HepG2 (cell line): Measurements from ENCODE around the gene MPI. TPM values are rescaled to one million over a fixed set of nuclear protein-coding genes. Genes with fewer than 3 reads are reported as not detected.

ENCODE experiments used
- AKAP8 ChIP-seq: sonication (generic); formaldehyde crosslinking; IDR thresholded peaks from 2 replicates; pipeline ENCODE4 v1.5.1; 2020; ENCODE audit warnings: mild to moderate bottlenecking, missing genetic modification reagents
- GATA4 ChIP-seq: sonication (generic); IDR thresholded peaks from 2 replicates; pipeline ENCODE4 v1.6.1; 2016; ENCODE audit warnings: antibody characterized with exemption, low read depth, borderline replicate concordance
- MIER2 ChIP-seq: IDR thresholded peaks from 2 replicates; pipeline ENCODE4 v1.6.1; 2016; ENCODE audit warnings: missing biosample characterization, missing genetic modification reagents
- MYC ChIP-seq: sonication (generic); formaldehyde crosslinking; IDR thresholded peaks from 2 replicates; pipeline ENCODE4 v1.9.0; 2021; ENCODE audit warnings: missing genetic modification reagents, borderline replicate concordance
- NR1H2 ChIP-seq: sonication (generic); formaldehyde crosslinking; IDR thresholded peaks from 2 replicates; pipeline ENCODE4 v1.8.1; 2022; ENCODE audit warnings: low read depth, missing genetic modification reagents, borderline replicate concordance
- NR2F2 ChIP-seq: IDR thresholded peaks from 2 replicates; pipeline ENCODE4 v1.6.1; 2012; ENCODE audit warnings: low read depth, inconsistent platforms, borderline replicate concordance
- RBAK ChIP-seq: sonication (generic); formaldehyde crosslinking; IDR thresholded peaks from 2 replicates; pipeline ENCODE4 v1.5.1; 2020; ENCODE audit warnings: mild to moderate bottlenecking, missing genetic modification reagents
- RFX1 ChIP-seq: fragments of 450-650 bp; IDR thresholded peaks from 2 replicates; pipeline ENCODE4 v1.6.1; 2017
- SRF ChIP-seq: IDR thresholded peaks from 2 replicates; pipeline ENCODE4 v1.6.1; 2011; ENCODE audit warnings: mild to moderate bottlenecking, low read depth, low read length, moderate library complexity
- ZBTB20 ChIP-seq: sonication (generic); formaldehyde crosslinking; IDR thresholded peaks from 2 replicates; pipeline ENCODE4 v1.8.1; 2023; ENCODE audit warnings: missing genetic modification reagents, low read depth, mild to moderate bottlenecking, borderline replicate concordance
- ZNF263 ChIP-seq: sonication (generic); formaldehyde crosslinking; IDR thresholded peaks from 2 replicates; pipeline ENCODE4 v1.4.0; 2020; ENCODE audit warnings: missing genetic modification reagents
- polyA plus RNA-seq, 8 experiments: library from polyadenylated mRNA; depleted of rRNA in 3 of 8; stranded (reverse) in 7 of 8; unstranded in 1 of 8; fragments of >200 nt; fragmentation: Illumina TruSeq in 4 of 8; extraction: Trizol in 4 of 8; gene quantifications; 2 replicates each; pipeline versions ENCODE4 v1.2.1 to v1.2.3, GENCODE V29; 2011 to 2016; ENCODE audit warnings: low read depth in 4 of 8, missing spikeins in 1 of 8, mixed read lengths in 1 of 8; ENCODE audit not compliant: insufficient read depth in 1 of 8
- total RNA-seq, 5 experiments: library from RNA; depleted of rRNA; stranded (reverse); fragments of >200 nt; fragmentation: Illumina TruSeq; extraction: Trizol; gene quantifications; 2 replicates each; pipeline ENCODE4 v1.2.3, GENCODE V29; 2016; ENCODE audit warnings: low read depth in 1 of 5
- TF ChIP-seq, protein P1 (sequence below): sonication (generic); formaldehyde crosslinking; IDR thresholded peaks from 2 replicates; pipeline ENCODE4 v1.4.0; 2020; ENCODE audit warnings: missing genetic modification reagents, borderline replicate concordance
- TF ChIP-seq, protein P2 (sequence below): IDR thresholded peaks from 2 replicates; pipeline ENCODE4 v1.4.0; 2020; ENCODE audit warnings: mild to moderate bottlenecking, missing genetic modification reagents
- TF ChIP-seq, protein P3 (sequence below): sonication (generic); formaldehyde crosslinking; IDR thresholded peaks from 2 replicates; pipeline ENCODE4 v1.4.0; 2020; ENCODE audit warnings: missing genetic modification reagents
- TF ChIP-seq, protein P4 (sequence below): sonication (generic); formaldehyde crosslinking; IDR thresholded peaks from 2 replicates; pipeline ENCODE4 v1.4.0; 2020; ENCODE audit warnings: mild to moderate bottlenecking, missing genetic modification reagents

The MPI gene
- total and polyA plus RNA-seq, 2 of the 13 experiments (the other 11 are each of a cell fraction or from before 2014, with no cell fraction given): 36.9 to 63.5 TPM

DNA sequence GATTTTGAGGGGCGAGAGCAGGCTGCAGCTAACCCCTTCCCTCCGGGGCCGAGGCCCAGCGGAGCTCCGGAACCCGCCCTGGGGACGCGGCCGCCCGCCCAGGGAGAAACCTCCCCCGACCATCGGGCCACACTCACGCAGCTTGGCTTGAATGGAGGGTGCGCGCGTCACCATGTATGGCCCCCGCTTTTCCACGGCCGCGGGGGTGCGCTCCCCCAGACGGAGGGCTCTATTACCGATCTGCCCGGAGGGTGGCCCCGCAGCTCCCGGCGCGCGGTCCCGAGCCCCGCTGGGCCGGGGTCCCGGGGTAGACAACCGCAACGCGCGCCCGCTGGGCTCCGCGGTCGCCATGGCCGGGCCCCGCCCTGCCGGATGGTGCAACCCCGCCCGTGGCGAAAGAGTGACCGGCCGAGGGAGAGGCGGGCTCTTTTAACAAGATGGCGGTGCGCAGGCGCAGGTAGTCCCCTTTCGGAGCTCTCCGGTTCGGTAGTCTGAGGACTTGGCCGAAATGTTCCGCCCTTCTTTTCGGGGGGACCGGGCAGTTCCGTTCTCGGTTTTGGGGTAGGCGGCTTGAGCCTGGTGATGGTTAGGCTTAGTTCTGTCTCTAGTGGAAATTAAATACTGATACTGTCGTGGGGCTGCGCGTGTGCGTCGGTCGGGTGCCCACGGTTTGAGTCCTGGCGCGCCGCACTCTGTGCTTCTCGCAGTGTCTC is 16.8 kb downstream of the MPI start, which contains the start of gene FAM219B (continued):
- TF ChIP-seq, protein P1, sequence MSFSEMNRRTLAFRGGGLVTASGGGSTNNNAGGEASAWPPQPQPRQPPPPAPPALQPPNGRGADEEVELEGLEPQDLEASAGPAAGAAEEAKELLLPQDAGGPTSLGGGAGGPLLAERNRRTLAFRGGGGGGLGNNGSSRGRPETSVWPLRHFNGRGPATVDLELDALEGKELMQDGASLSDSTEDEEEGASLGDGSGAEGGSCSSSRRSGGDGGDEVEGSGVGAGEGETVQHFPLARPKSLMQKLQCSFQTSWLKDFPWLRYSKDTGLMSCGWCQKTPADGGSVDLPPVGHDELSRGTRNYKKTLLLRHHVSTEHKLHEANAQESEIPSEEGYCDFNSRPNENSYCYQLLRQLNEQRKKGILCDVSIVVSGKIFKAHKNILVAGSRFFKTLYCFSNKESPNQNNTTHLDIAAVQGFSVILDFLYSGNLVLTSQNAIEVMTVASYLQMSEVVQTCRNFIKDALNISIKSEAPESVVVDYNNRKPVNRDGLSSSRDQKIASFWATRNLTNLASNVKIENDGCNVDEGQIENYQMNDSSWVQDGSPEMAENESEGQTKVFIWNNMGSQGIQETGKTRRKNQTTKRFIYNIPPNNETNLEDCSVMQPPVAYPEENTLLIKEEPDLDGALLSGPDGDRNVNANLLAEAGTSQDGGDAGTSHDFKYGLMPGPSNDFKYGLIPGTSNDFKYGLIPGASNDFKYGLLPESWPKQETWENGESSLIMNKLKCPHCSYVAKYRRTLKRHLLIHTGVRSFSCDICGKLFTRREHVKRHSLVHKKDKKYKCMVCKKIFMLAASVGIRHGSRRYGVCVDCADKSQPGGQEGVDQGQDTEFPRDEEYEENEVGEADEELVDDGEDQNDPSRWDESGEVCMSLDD (CRISPR knock-in tag): peak; percentile 7; the same call in 1 of the 2 replicates
- TF ChIP-seq AKAP8 (CRISPR knock-in tag) (no peak), MYC (CRISPR knock-in tag) (peak; percentile 50; the same call in 1 of the 2 replicates), SRF (no peak), GATA4 (peak; percentile 56; the same call in 1 of the 2 replicates), NR2F2 (no peak), ZBTB20 (CRISPR knock-in tag) (peak; percentile 55), MIER2 (CRISPR knock-in tag) (no peak), NR1H2 (CRISPR knock-in tag) (no peak), RBAK (CRISPR knock-in tag) (no peak), RFX1 (no peak), ZNF263 (CRISPR knock-in tag) (peak; percentile 18; the same call in 1 of the 2 replicates)
- TF ChIP-seq, protein P2, sequence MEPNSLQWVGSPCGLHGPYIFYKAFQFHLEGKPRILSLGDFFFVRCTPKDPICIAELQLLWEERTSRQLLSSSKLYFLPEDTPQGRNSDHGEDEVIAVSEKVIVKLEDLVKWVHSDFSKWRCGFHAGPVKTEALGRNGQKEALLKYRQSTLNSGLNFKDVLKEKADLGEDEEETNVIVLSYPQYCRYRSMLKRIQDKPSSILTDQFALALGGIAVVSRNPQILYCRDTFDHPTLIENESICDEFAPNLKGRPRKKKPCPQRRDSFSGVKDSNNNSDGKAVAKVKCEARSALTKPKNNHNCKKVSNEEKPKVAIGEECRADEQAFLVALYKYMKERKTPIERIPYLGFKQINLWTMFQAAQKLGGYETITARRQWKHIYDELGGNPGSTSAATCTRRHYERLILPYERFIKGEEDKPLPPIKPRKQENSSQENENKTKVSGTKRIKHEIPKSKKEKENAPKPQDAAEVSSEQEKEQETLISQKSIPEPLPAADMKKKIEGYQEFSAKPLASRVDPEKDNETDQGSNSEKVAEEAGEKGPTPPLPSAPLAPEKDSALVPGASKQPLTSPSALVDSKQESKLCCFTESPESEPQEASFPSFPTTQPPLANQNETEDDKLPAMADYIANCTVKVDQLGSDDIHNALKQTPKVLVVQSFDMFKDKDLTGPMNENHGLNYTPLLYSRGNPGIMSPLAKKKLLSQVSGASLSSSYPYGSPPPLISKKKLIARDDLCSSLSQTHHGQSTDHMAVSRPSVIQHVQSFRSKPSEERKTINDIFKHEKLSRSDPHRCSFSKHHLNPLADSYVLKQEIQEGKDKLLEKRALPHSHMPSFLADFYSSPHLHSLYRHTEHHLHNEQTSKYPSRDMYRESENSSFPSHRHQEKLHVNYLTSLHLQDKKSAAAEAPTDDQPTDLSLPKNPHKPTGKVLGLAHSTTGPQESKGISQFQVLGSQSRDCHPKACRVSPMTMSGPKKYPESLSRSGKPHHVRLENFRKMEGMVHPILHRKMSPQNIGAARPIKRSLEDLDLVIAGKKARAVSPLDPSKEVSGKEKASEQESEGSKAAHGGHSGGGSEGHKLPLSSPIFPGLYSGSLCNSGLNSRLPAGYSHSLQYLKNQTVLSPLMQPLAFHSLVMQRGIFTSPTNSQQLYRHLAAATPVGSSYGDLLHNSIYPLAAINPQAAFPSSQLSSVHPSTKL (CRISPR knock-in tag): no peak
- TF ChIP-seq, protein P3, sequence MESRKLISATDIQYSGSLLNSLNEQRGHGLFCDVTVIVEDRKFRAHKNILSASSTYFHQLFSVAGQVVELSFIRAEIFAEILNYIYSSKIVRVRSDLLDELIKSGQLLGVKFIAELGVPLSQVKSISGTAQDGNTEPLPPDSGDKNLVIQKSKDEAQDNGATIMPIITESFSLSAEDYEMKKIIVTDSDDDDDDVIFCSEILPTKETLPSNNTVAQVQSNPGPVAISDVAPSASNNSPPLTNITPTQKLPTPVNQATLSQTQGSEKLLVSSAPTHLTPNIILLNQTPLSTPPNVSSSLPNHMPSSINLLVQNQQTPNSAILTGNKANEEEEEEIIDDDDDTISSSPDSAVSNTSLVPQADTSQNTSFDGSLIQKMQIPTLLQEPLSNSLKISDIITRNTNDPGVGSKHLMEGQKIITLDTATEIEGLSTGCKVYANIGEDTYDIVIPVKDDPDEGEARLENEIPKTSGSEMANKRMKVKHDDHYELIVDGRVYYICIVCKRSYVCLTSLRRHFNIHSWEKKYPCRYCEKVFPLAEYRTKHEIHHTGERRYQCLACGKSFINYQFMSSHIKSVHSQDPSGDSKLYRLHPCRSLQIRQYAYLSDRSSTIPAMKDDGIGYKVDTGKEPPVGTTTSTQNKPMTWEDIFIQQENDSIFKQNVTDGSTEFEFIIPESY: no peak
- TF ChIP-seq, protein P4, sequence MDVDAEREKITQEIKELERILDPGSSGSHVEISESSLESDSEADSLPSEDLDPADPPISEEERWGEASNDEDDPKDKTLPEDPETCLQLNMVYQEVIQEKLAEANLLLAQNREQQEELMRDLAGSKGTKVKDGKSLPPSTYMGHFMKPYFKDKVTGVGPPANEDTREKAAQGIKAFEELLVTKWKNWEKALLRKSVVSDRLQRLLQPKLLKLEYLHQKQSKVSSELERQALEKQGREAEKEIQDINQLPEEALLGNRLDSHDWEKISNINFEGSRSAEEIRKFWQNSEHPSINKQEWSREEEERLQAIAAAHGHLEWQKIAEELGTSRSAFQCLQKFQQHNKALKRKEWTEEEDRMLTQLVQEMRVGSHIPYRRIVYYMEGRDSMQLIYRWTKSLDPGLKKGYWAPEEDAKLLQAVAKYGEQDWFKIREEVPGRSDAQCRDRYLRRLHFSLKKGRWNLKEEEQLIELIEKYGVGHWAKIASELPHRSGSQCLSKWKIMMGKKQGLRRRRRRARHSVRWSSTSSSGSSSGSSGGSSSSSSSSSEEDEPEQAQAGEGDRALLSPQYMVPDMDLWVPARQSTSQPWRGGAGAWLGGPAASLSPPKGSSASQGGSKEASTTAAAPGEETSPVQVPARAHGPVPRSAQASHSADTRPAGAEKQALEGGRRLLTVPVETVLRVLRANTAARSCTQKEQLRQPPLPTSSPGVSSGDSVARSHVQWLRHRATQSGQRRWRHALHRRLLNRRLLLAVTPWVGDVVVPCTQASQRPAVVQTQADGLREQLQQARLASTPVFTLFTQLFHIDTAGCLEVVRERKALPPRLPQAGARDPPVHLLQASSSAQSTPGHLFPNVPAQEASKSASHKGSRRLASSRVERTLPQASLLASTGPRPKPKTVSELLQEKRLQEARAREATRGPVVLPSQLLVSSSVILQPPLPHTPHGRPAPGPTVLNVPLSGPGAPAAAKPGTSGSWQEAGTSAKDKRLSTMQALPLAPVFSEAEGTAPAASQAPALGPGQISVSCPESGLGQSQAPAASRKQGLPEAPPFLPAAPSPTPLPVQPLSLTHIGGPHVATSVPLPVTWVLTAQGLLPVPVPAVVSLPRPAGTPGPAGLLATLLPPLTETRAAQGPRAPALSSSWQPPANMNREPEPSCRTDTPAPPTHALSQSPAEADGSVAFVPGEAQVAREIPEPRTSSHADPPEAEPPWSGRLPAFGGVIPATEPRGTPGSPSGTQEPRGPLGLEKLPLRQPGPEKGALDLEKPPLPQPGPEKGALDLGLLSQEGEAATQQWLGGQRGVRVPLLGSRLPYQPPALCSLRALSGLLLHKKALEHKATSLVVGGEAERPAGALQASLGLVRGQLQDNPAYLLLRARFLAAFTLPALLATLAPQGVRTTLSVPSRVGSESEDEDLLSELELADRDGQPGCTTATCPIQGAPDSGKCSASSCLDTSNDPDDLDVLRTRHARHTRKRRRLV (CRISPR knock-in tag): peak; percentile 24; the same call in 1 of the 2 replicates
